HCT116 (cell line): Measurements from ENCODE around the gene CEACAM18. TPM values are rescaled to one million over a fixed set of nuclear protein-coding genes. Genes with fewer than 3 reads are reported as not detected.

Experiments used
- ATAC-seq: fragments of 200-7000 bp; cut with Tn5 transposase; 2 replicates; pipeline ENCODE4 v1.9.1; 2020; ENCODE audit warnings: mild to moderate bottlenecking, moderate library complexity
- BruUV-seq: library from RNA; stranded (reverse); fragments of 400-500 nt; replicated peaks from 2 replicates; lab custom pipeline; 2021; lab: Mats Ljungman, UMichigan
- CTCF ChIA-PET: fragments of 300-600 bp; sonication (Branson Sonifier 250); formaldehyde crosslinking; loops from one replicate; lab custom pipeline; 2021; ENCODE audit warnings: antibody characterized with exemption; lab: Charles Lee
- POLR2A ChIA-PET: fragments of 300-600, 350-600 bp; sonication (Branson Sonifier 250); formaldehyde crosslinking; loops from one replicate; lab custom pipeline; 2021; ENCODE audit warnings: antibody characterized with exemption; lab: Charles Lee
- RAD21 ChIA-PET, 2 experiments: fragments of 300-600 bp; sonication (Branson Sonifier 250); formaldehyde crosslinking; loops; one replicate each; lab custom pipeline; 2023; ENCODE audit warnings: low total read pairs in 2 of 2; ENCODE audit not compliant: uncharacterized antibody in 2 of 2, unreplicated experiment in 2 of 2, low non-redundant PET in 1 of 2; lab: Charles Lee
- DNase-seq: peaks from one replicate; pipeline ENCODE4 v3.0.0-alpha.2; 2010; ENCODE audit warnings: low read depth, low spot score
- H2AFZ ChIP-seq: fragments of 200-600 bp; shearing (Covaris generic), sonication (generic); 2 replicates; pipeline ENCODE4 v1.6.1; 2017; ENCODE audit warnings: low read depth, mixed run types, mixed read lengths, antibody characterized with exemption, low read length; ENCODE audit not compliant: poor library complexity, severe bottlenecking
- H3K27ac ChIP-seq: 2 replicates; pipeline ENCODE4 v1.5.1; 2012; ENCODE audit warnings: low read depth, low read length
- H3K27me3 ChIP-seq: fragments of 200-600 bp; sonication (generic); 2 replicates; pipeline ENCODE4 v1.6.1; 2016; ENCODE audit warnings: mixed run types, low read length, mixed read lengths; ENCODE audit not compliant: insufficient read depth
- H3K36me3 ChIP-seq, 2 experiments: fragments of 200-500 bp in 1 of 2; fragments of 200-600 bp in 1 of 2; sonication (Bioruptor generic) in 1 of 2; sonication (generic) in 1 of 2; 2 replicates each; pipeline versions ENCODE4 v1.5.1 to v1.6.1; 2014 to 2016; ENCODE audit warnings: low read length in 2 of 2, inconsistent platforms in 1 of 2, mixed read lengths in 1 of 2, mixed run types in 1 of 2; ENCODE audit not compliant: insufficient read depth in 2 of 2, control insufficient read depth in 1 of 2
- H3K4me1 ChIP-seq, 2 experiments: fragments of 200-600 bp in 1 of 2; sonication (generic) in 1 of 2; 2 replicates each; pipeline versions ENCODE4 v1.5.1 to v1.6.1; 2012 to 2017; ENCODE audit warnings: low read length in 2 of 2, inconsistent platforms in 1 of 2, mild to moderate bottlenecking in 1 of 2, mixed read lengths in 1 of 2, mixed run types in 1 of 2, moderate library complexity in 1 of 2; ENCODE audit not compliant: insufficient read depth in 2 of 2, control insufficient read depth in 1 of 2
- H3K4me2 ChIP-seq: fragments of 200-600 bp; sonication (generic); 2 replicates; pipeline ENCODE4 v1.6.1; 2017; ENCODE audit warnings: mixed run types, low read length, mixed read lengths
- H3K4me3 ChIP-seq, 2 experiments: fragments of 200-600 bp in 1 of 2; sonication (generic) in 1 of 2; replicated peaks in 1 of 2; 2 replicates each; pipeline ENCODE4 v1.5.1; 2011 to 2016; ENCODE audit warnings: low read length in 2 of 2, control low read depth in 1 of 2, low read depth in 1 of 2, mild to moderate bottlenecking in 1 of 2, mixed read lengths in 1 of 2, mixed run types in 1 of 2
- H3K79me2 ChIP-seq: fragments of 200-600 bp; sonication (generic); 2 replicates; pipeline ENCODE4 v1.6.1; 2017; ENCODE audit warnings: mild to moderate bottlenecking, mixed run types, low read length, moderate library complexity, mixed read lengths; ENCODE audit not compliant: insufficient read depth
- H3K9ac ChIP-seq: fragments of 200-600 bp; sonication (generic); 2 replicates; pipeline ENCODE4 v1.6.1; 2016; ENCODE audit warnings: low read length, mixed read lengths
- H3K9me2 ChIP-seq: fragments of 200-600 bp; sonication (generic), shearing (Covaris generic); 2 replicates; pipeline ENCODE4 v1.6.1; 2017; ENCODE audit warnings: mixed run types, mild to moderate bottlenecking, moderate library complexity; ENCODE audit not compliant: insufficient read depth
- H3K9me3 ChIP-seq, 2 experiments: fragments of 200-500 bp in 1 of 2; fragments of 200-600 bp in 1 of 2; sonication (Bioruptor generic) in 1 of 2; sonication (generic) in 1 of 2; 2 replicates each; pipeline ENCODE4 v1.6.1; 2014 to 2017; ENCODE audit warnings: low read length in 2 of 2, mixed read lengths in 2 of 2, inconsistent platforms in 1 of 2, low read depth in 1 of 2, mild to moderate bottlenecking in 1 of 2, mixed run types in 1 of 2, moderate library complexity in 1 of 2; ENCODE audit not compliant: control insufficient read depth in 1 of 2, insufficient read depth in 1 of 2
- H4K20me1 ChIP-seq: fragments of 200-600 bp; sonication (generic), shearing (Covaris generic); 2 replicates; pipeline ENCODE4 v1.6.1; 2017; ENCODE audit warnings: mixed run types, mild to moderate bottlenecking, moderate library complexity; ENCODE audit not compliant: insufficient read depth
- CTCF ChIP-seq, 3 experiments: fragments of 200-600 bp in 1 of 3; sonication (generic) in 1 of 3; IDR thresholded peaks in 2 of 3; conservative IDR thresholded peaks in 1 of 3; 2 replicates each; pipeline ENCODE4 v1.5.1; 2012 to 2017; ENCODE audit warnings: low read depth in 2 of 3, low read length in 2 of 3, antibody characterized with exemption in 1 of 3, borderline replicate concordance in 1 of 3, control low read depth in 1 of 3, mild to moderate bottlenecking in 1 of 3, mixed read lengths in 1 of 3, mixed run types in 1 of 3, moderate library complexity in 1 of 3; ENCODE audit not compliant: insufficient read depth in 1 of 3
- ELF1 ChIP-seq: IDR thresholded peaks from 2 replicates; pipeline ENCODE4 v1.6.1; 2012; ENCODE audit warnings: low read depth, borderline replicate concordance
- EZH2 ChIP-seq: fragments of 200-600 bp; sonication (generic); IDR thresholded peaks from 2 replicates; pipeline ENCODE4 v1.6.1; 2017; ENCODE audit warnings: antibody characterized with exemption, mixed run types
- EZH2phosphoT487 ChIP-seq: fragments of 200-600 bp; IDR thresholded peaks from 2 replicates; pipeline ENCODE4 v1.6.1; 2018; ENCODE audit warnings: antibody characterized with exemption, borderline replicate concordance
- RAD21 ChIP-seq: IDR thresholded peaks from 2 replicates; pipeline ENCODE4 v1.6.1; 2012; ENCODE audit warnings: low read depth, mild to moderate bottlenecking
- REST ChIP-seq: IDR thresholded peaks from 2 replicates; pipeline ENCODE4 v1.6.1; 2012; ENCODE audit warnings: low read depth
- SP1 ChIP-seq: IDR thresholded peaks from 2 replicates; pipeline ENCODE4 v1.6.1; 2012; ENCODE audit warnings: low read depth
- TCF7L2 ChIP-seq: IDR thresholded peaks from 2 replicates; pipeline ENCODE4 v1.7.0; 2011; ENCODE audit warnings: borderline replicate concordance, inconsistent platforms; ENCODE audit not compliant: insufficient read depth, insufficient read length; ENCODE audit errors: extremely low read depth
- YY1 ChIP-seq: IDR thresholded peaks from 2 replicates; pipeline ENCODE4 v1.6.1; 2011; ENCODE audit warnings: low read length, low read depth, moderate library complexity, mild to moderate bottlenecking; ENCODE audit not compliant: insufficient replicate concordance; ENCODE audit errors: extremely low read depth
- ZBTB33 ChIP-seq: IDR thresholded peaks from 2 replicates; pipeline ENCODE4 v1.6.1; 2011; ENCODE audit warnings: mild to moderate bottlenecking, low read length, moderate library complexity; ENCODE audit not compliant: insufficient replicate concordance; ENCODE audit errors: extremely low read depth
- ZFX ChIP-seq: fragments of 450-650 bp; IDR thresholded peaks from 2 replicates; pipeline ENCODE4 v1.6.1; 2017
- ZNF274 ChIP-seq: fragments of 200-500 bp; sonication (Bioruptor generic); IDR thresholded peaks from 2 replicates; pipeline ENCODE4 v1.6.1; 2014; ENCODE audit warnings: mild to moderate bottlenecking, low read depth, low read length, inconsistent platforms
- intact Hi-C: fragments of 100-400 bp; cut with micrococcal nuclease; formaldehyde crosslinking; loops from 2 replicates; pipeline ENCODE4 v1.10.0; 2022
- total RNA-seq: library from RNA; stranded (reverse); gene quantifications from one replicate; pipeline ENCODE4 v1.2.1, GENCODE V29; 2021; ENCODE audit not compliant: unreplicated experiment

The CEACAM18 gene
- total RNA-seq, 1 experiment from 2014 or later, result not detected

- no peak for TF ChIP-seq ZBTB33
Measured at GRCh38 chr19:51503286-51503817, 25.0 kb downstream of the CEACAM18 start (continued).

DNA sequence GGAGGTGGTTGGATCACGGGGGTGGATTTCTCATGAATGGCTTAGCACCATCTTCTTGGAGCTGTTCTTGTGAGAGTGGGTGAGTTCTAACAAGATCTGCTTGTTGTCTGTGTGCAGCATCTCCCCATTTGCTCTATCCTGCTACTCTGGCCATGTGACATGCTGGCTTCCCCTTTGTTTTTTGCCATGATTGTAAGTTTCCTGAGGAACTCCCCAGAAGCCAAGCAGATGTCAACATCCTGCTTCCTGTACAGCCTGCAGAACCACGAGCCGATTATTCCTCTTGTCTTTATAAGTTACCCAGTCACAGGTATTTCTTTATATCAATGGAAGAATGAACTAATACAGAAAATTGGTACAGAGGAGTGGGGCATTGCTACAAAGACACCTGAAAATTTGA lies 25.6 kb downstream of the CEACAM18 start:
- Histone ChIP-seq H3K4me3 (no peak overlapping the region), H3K9ac (no peak overlapping the region), H3K4me1 (no peaks in the 10 kb centered on the region), H2AFZ (no peak overlapping the region), H3K36me3 (no peaks in the 10 kb centered on the region), H3K4me2 (no peak overlapping the region), H3K27me3 (peaks cover 8% of the 10 kb centered on the region), H4K20me1 (no peaks in the 10 kb centered on the region), H3K9me3 (no peaks in the 10 kb centered on the region), H3K27ac (no peak overlapping the region), H3K9me2 (no peaks in the 10 kb centered on the region), H3K79me2 (no peaks in the 10 kb centered on the region)
- no peak for DNase-seq
- TF ChIP-seq REST, result no peak
- no peak for TF ChIP-seq ZBTB33
- no peak for TF ChIP-seq RAD21
- no peak for TF ChIP-seq TCF7L2
- no peak for TF ChIP-seq YY1
- TF ChIP-seq ZNF274, result no peak
- no peak for TF ChIP-seq SP1
- TF ChIP-seq ELF1, result no peak
- TF ChIP-seq CTCF (IDR thresholded peaks at IDR 0.05 in 2 of 3, conservative IDR thresholded peaks at IDR 0.05 in 1 of 3; ENCODE audit: borderline replicate concordance in 1 of 3, insufficient read depth in 1 of 3, low read depth in 2 of 3, low read length in 2 of 3), result no peak
- no peak for TF ChIP-seq ZFX
- no peak for TF ChIP-seq EZH2phosphoT487
- TF ChIP-seq EZH2, result no peak
- ChIA-PET RAD21 (no interaction called here), POLR2A (no interaction called here), CTCF (no interaction called here)
- no peak for ATAC-seq
- intact Hi-C loops, result no loop called here
- no TSS peak for BruUV-seq
